ENCODE results near the gene CETN3.

The CETN3 gene

DNA sequence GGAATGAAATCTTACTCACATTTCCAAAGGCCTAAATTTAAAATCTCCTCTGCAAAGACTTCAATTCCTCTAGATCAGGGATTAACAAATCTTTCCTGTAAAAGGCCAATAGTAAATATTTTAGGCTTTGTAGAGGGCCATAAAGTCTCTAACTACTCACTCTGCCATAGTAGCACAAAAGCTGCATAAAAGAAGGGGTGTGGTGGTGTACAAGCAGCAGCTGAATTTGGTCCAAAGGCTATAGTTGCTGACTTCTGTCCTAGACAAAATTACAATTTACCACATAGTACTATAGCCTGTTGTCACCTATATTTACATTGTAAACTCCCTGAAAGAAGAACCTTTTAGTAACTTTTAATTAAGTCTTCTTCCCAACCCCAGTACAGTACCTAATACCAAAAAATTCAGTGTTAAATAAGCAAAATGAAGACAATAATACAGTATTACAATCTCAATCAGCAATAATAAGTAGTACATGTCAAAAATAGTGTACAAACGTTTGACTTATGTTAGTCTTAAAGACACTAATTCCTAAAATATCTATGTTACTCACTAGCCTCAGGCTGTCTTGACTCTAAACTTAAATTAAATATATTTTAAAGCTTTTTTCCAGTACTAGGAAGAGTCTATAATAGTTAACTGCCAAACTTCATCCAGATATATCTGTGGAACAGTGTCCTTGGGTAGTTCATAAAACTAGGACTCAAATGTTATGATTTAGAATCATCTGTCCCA lies 6.9 kb downstream of the CETN3 start:
- H3K4me3 ChIP-seq (ENCODE audit: low read length) = no peak overlapping the region
- no peaks in the 10 kb centered on the region for H3K27me3 ChIP-seq (ENCODE audit: control insufficient read depth, insufficient read depth, low read length)
- no peaks in the 10 kb centered on the region for H3K36me3 ChIP-seq (ENCODE audit: control insufficient read depth, insufficient read depth, low read length)
- no peaks in the 10 kb centered on the region for H3K4me1 ChIP-seq (ENCODE audit: control insufficient read depth, insufficient read depth, low read length)
- H3K9me3 ChIP-seq (ENCODE audit: control insufficient read depth, low read length) = no peaks in the 10 kb centered on the region
- no peak overlapping the region for H3K9ac ChIP-seq (ENCODE audit: low read length)

- Histone ChIP-seq H3K4me3 (ENCODE audit: low read length) (no peak overlapping the region), H3K27me3 (ENCODE audit: control insufficient read depth, insufficient read depth, low read length) (no peaks in the 10 kb centered on the region), H3K4me1 (ENCODE audit: control insufficient read depth, insufficient read depth, low read length) (no peaks in the 10 kb centered on the region), H3K9me3 (ENCODE audit: control insufficient read depth, low read length) (no peaks in the 10 kb centered on the region), H3K36me3 (ENCODE audit: control insufficient read depth, insufficient read depth, low read length) (no peaks in the 10 kb centered on the region), H3K9ac (ENCODE audit: low read length) (no peak overlapping the region)
These were observed 10.3 kb downstream of the CETN3 start for GRCh38 chr5:90399251-90399650.

DNA sequence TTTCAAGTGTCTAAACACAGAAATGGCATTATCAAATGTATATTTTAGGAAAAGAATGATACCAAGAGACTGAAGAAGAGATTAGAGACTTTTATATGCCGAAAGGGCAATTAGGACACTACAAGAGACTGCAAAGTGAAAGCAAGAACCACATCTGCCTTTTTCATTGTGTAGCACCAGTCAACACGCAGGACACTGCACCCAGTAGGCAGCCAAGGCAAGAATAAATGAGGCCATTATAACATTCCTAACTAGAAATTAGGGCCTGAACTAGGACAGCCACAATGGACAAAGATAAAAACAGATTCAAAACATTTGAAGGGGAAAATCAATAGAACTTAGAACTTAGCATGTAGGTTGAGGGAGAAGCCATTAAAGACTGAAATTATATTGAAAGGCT lies 10.8 kb downstream of the CETN3 start:
- Histone ChIP-seq H3K9ac (ENCODE audit: low read length) (no peak overlapping the region), H3K4me1 (ENCODE audit: control insufficient read depth, insufficient read depth, low read length) (no peaks in the 10 kb centered on the region), H3K4me3 (ENCODE audit: low read length) (no peak overlapping the region)

GRCh38 chr5:90395005-90395404 lies 14.6 kb downstream of the CETN3 start:
- Histone ChIP-seq H3K36me3 (ENCODE audit: control insufficient read depth, insufficient read depth, low read length) (no peaks in the 10 kb centered on the region), H3K27me3 (ENCODE audit: control insufficient read depth, insufficient read depth, low read length) (no peaks in the 10 kb centered on the region), H3K9ac (ENCODE audit: low read length) (no peak overlapping the region), H3K4me1 (ENCODE audit: control insufficient read depth, insufficient read depth, low read length) (no peaks in the 10 kb centered on the region), H3K4me3 (ENCODE audit: low read length) (no peak overlapping the region), H3K9me3 (ENCODE audit: control insufficient read depth, low read length) (no peaks in the 10 kb centered on the region)

More for the DNA sequence above, 10.8 kb downstream of the CETN3 start:
- no peaks in the 10 kb centered on the region for H3K36me3 ChIP-seq (ENCODE audit: control insufficient read depth, insufficient read depth, low read length)
- H3K9me3 ChIP-seq (ENCODE audit: control insufficient read depth, low read length) = no peaks in the 10 kb centered on the region
- no peaks in the 10 kb centered on the region for H3K27me3 ChIP-seq (ENCODE audit: control insufficient read depth, insufficient read depth, low read length)

DNA sequence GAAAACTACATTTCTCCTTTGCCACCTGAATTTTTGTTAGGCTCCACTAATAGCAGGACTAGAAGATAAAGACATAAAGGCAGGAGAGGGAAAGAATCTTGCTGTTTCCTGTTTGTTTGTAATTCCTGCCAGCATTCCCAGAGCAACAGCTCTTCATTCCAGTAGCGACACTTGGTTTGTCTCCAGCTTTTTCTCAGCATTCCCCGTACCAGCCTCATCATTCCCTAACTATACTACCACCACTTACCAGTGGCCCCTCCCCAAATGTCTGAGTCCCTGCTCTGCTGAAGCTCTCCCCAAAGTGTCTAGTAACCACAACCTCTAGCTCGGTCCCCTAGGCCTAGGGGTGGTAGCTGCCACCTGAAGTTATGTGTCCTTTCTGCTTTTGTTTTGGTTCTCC lies 18.6 kb downstream of the CETN3 start:
- Histone ChIP-seq H3K4me1 (ENCODE audit: control insufficient read depth, insufficient read depth, low read length) (no peaks in the 10 kb centered on the region), H3K4me3 (ENCODE audit: low read length) (no peak overlapping the region), H3K9me3 (ENCODE audit: control insufficient read depth, low read length) (no peaks in the 10 kb centered on the region), H3K9ac (ENCODE audit: low read length) (no peak overlapping the region), H3K36me3 (ENCODE audit: control insufficient read depth, insufficient read depth, low read length) (no peaks in the 10 kb centered on the region), H3K27me3 (ENCODE audit: control insufficient read depth, insufficient read depth, low read length) (no peaks in the 10 kb centered on the region)

- Histone ChIP-seq H3K4me1 (ENCODE audit: control insufficient read depth, insufficient read depth, low read length) (no peaks in the 10 kb centered on the region), H3K9ac (ENCODE audit: low read length) (no peak overlapping the region), H3K9me3 (ENCODE audit: control insufficient read depth, low read length) (no peaks in the 10 kb centered on the region), H3K4me3 (ENCODE audit: low read length) (no peak overlapping the region), H3K36me3 (ENCODE audit: control insufficient read depth, insufficient read depth, low read length) (no peaks in the 10 kb centered on the region), H3K27me3 (ENCODE audit: control insufficient read depth, insufficient read depth, low read length) (no peaks in the 10 kb centered on the region)
These were observed 19.2 kb downstream of the CETN3 start for GRCh38 chr5:90390326-90390725.

GRCh38 chr5:90387508-90387907 lies 22.0 kb downstream of the CETN3 start:
- no peaks in the 10 kb centered on the region for H3K4me1 ChIP-seq (ENCODE audit: control insufficient read depth, insufficient read depth, low read length)
- no peak overlapping the region for H3K4me3 ChIP-seq (ENCODE audit: low read length)
- H3K9me3 ChIP-seq (ENCODE audit: control insufficient read depth, low read length) = no peaks in the 10 kb centered on the region
- no peaks in the 10 kb centered on the region for H3K36me3 ChIP-seq (ENCODE audit: control insufficient read depth, insufficient read depth, low read length)
- no peak overlapping the region for H3K9ac ChIP-seq (ENCODE audit: low read length)
- H3K27me3 ChIP-seq (ENCODE audit: control insufficient read depth, insufficient read depth, low read length) = no peaks in the 10 kb centered on the region

DNA sequence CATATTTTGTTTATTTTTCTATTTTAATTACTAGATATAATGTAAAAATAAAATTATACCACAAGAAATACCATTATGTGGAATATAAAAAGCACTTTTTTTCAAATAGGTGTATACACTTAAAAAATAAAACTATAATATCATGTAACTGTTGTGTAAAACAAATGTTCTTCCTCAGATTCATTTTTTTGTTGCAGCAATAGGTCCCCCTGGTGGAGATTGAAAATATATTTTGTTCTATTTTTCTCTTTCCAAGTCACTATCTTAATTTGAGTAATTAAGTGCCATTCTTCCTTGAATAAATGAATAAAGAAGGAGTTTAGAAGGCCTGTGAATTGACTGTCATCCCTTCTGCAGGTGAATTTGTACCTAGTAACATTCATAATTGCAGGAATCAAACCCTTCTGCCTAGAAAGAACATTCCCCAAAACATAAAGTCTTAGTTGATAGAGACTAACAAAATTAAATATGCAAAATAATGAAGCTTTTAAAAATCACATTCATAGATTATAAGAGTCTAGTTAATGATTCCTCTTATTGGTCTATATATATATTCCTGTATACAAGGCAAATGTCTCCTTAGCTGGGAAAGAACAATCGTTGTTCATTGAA lies 23.4 kb downstream of the CETN3 start:
- Histone ChIP-seq H3K4me3 (ENCODE audit: low read length) (no peak overlapping the region), H3K4me1 (ENCODE audit: control insufficient read depth, insufficient read depth, low read length) (peaks cover 3% of the 10 kb centered on the region), H3K27me3 (ENCODE audit: control insufficient read depth, insufficient read depth, low read length) (no peaks in the 10 kb centered on the region), H3K9me3 (ENCODE audit: control insufficient read depth, low read length) (no peaks in the 10 kb centered on the region), H3K36me3 (ENCODE audit: control insufficient read depth, insufficient read depth, low read length) (no peaks in the 10 kb centered on the region), H3K9ac (ENCODE audit: low read length) (no peak overlapping the region)

GRCh38 chr5:90384389-90384788 lies 25.2 kb downstream of the CETN3 start:
- peaks cover 4% of the 10 kb centered on the region for H3K4me1 ChIP-seq (ENCODE audit: control insufficient read depth, insufficient read depth, low read length)
- no peak overlapping the region for H3K9ac ChIP-seq (ENCODE audit: low read length)
- no peaks in the 10 kb centered on the region for H3K9me3 ChIP-seq (ENCODE audit: control insufficient read depth, low read length)
- no peaks in the 10 kb centered on the region for H3K36me3 ChIP-seq (ENCODE audit: control insufficient read depth, insufficient read depth, low read length)
- H3K4me3 ChIP-seq (ENCODE audit: low read length) = no peak overlapping the region
- H3K27me3 ChIP-seq (ENCODE audit: control insufficient read depth, insufficient read depth, low read length) = no peaks in the 10 kb centered on the region

GRCh38 chr5:90383903-90384302 lies 25.7 kb downstream of the CETN3 start:
- Histone ChIP-seq H3K4me1 (ENCODE audit: control insufficient read depth, insufficient read depth, low read length) (peaks cover 4% of the 10 kb centered on the region), H3K9ac (ENCODE audit: low read length) (no peak overlapping the region), H3K36me3 (ENCODE audit: control insufficient read depth, insufficient read depth, low read length) (no peaks in the 10 kb centered on the region), H3K9me3 (ENCODE audit: control insufficient read depth, low read length) (no peaks in the 10 kb centered on the region), H3K27me3 (ENCODE audit: control insufficient read depth, insufficient read depth, low read length) (no peaks in the 10 kb centered on the region), H3K4me3 (ENCODE audit: low read length) (no peak overlapping the region)

DNA sequence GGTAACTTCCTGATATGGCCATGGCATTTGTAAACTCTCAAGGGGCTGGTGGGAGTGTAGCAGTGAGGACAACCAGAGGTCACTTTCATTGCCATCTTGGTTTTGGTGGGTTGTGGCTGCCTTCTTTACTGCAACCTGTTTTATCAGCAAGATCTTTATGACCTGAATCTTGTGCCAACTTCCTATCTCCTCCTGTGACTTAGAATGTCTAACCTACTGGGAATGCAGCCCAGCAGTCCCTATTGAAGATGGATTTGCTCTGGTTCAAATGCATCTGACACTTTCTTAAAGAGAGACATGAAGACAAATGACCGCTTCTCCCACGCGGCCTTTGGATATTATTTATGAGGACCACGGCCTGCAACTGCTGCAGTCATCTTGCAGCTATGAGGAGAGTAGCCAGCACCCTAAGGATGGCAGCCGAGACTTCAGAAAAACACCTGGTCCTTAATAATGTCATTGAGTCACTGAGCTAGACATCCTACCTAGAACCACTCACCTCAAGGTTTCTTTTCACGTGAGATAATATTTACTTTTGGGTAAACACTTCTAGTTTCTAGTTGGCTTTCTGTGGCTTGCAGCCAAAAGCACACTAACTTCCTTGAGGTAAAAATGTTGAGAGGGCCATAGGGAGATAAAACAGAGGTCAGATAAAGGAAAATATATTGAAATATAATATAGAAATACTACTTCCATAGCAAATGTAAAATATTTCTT lies 28.2 kb downstream of the CETN3 start:
- Histone ChIP-seq H3K9ac (ENCODE audit: low read length) (no peak overlapping the region), H3K4me3 (ENCODE audit: low read length) (no peak overlapping the region), H3K27me3 (ENCODE audit: control insufficient read depth, insufficient read depth, low read length) (no peaks in the 10 kb centered on the region), H3K4me1 (ENCODE audit: control insufficient read depth, insufficient read depth, low read length) (peaks cover 4% of the 10 kb centered on the region), H3K36me3 (ENCODE audit: control insufficient read depth, insufficient read depth, low read length) (no peaks in the 10 kb centered on the region), H3K9me3 (ENCODE audit: control insufficient read depth, low read length) (no peaks in the 10 kb centered on the region)

DNA sequence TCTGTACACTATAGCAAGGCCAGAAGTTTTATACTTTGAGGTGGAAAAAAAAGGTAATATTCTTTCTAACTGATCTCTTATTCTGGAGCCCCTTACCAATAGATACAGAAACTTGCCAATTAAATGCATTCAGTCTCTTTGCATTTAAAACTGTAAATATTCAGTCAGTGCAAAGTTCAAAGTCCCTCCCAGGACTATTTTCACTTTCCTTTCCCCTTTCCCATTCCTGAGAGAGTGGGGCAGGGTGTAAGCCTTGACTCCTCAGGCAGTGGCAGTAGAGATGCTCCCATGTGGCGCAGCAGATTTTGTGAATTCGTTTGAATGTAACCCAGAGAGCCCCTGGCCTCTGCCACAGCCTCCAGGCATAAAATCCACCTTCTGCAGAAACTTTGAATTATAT lies 29.9 kb downstream of the CETN3 start:
- H3K4me3 ChIP-seq (ENCODE audit: low read length) = no peak overlapping the region
- no peaks in the 10 kb centered on the region for H3K36me3 ChIP-seq (ENCODE audit: control insufficient read depth, insufficient read depth, low read length)
- H3K27me3 ChIP-seq (ENCODE audit: control insufficient read depth, insufficient read depth, low read length) = no peaks in the 10 kb centered on the region
- H3K9ac ChIP-seq (ENCODE audit: low read length) = no peak overlapping the region
- H3K9me3 ChIP-seq (ENCODE audit: control insufficient read depth, low read length) = no peaks in the 10 kb centered on the region
- peaks cover 4% of the 10 kb centered on the region for H3K4me1 ChIP-seq (ENCODE audit: control insufficient read depth, insufficient read depth, low read length)

Measured in mucosa of stomach (tissue), 1 donor.